Measurements from ENCODE around the gene BMP8B.

BMP8B gene

GRCh38 chr1:39717809-39718208, 70.9 kb downstream of the BMP8B start:
- no peak for DNase-seq

GRCh38 chr1:39713557-39713956, 75.1 kb downstream of the BMP8B start:
- DNase-seq, result no peak

- DNase-seq, result no peak
Observed at GRCh38 chr1:39711966-39712340, 76.7 kb downstream of the BMP8B start.

GRCh38 chr1:39711104-39711965, 77.3 kb downstream of the BMP8B start:
- no peak for DNase-seq

GRCh38 chr1:39707506-39707905, 81.2 kb downstream of the BMP8B start:
- no peak for DNase-seq
